Keratinocyte (primary cell): Measurements from ENCODE around the gene SAMHD1. TPM values are rescaled to one million over a fixed set of nuclear protein-coding genes. Genes with fewer than 3 reads are reported as not detected.

ENCODE experiments used
- DNase-seq: peaks from one replicate; pipeline ENCODE4 v3.0.0-alpha.2; 2011; ENCODE audit warnings: low read depth, missing footprints, low spot score
- FAIRE-seq: peaks from 2 replicates; lab custom pipeline; 2011; peaks lifted over from hg19 to GRCh38; lab: Jason Lieb, UNC
- H2AFZ ChIP-seq: 2 replicates; pipeline ENCODE4 v1.6.0; 2012; ENCODE audit warnings: low read length, control low read depth, inconsistent platforms; ENCODE audit not compliant: control insufficient read depth
- H3K27ac ChIP-seq: 2 replicates; pipeline ENCODE4 v1.5.1; 2011; ENCODE audit warnings: low read length; ENCODE audit not compliant: control insufficient read depth, insufficient read depth
- H3K27me3 ChIP-seq: 3 replicates; pipeline ENCODE4 v1.6.0; 2011; ENCODE audit warnings: low read length; ENCODE audit not compliant: control insufficient read depth, insufficient read depth; ENCODE audit errors: extremely low read depth
- H3K36me3 ChIP-seq, 2 experiments: 2 replicates in 1 of 2; 3 replicates in 1 of 2; pipeline ENCODE4 v1.5.1; 2011; ENCODE audit warnings: low read length in 2 of 2, mild to moderate bottlenecking in 1 of 2; ENCODE audit not compliant: control insufficient read depth in 2 of 2, insufficient read depth in 2 of 2; ENCODE audit errors: extremely low read depth in 1 of 2
- H3K4me1 ChIP-seq: 3 replicates; pipeline ENCODE4 v1.5.1; 2011; ENCODE audit warnings: low read length; ENCODE audit not compliant: control insufficient read depth, insufficient read depth; ENCODE audit errors: extremely low read depth
- H3K4me2 ChIP-seq: 3 replicates; pipeline ENCODE4 v1.6.0; 2011; ENCODE audit warnings: low read depth, low read length; ENCODE audit not compliant: control insufficient read depth, insufficient read depth; ENCODE audit errors: extremely low read depth
- H3K4me3 ChIP-seq, 3 experiments: fragments of 200-600 bp in 1 of 3; sonication (generic) in 1 of 3; 2 replicates in 2 of 3; 3 replicates in 1 of 3; pipeline ENCODE4 v1.5.1; 2011 to 2016; ENCODE audit warnings: low read length in 3 of 3, mild to moderate bottlenecking in 3 of 3, control low read depth in 2 of 3, inconsistent platforms in 1 of 3, low read depth in 1 of 3, mixed read lengths in 1 of 3, mixed run types in 1 of 3, moderate library complexity in 1 of 3; ENCODE audit not compliant: control insufficient read depth in 2 of 3, insufficient read depth in 2 of 3; ENCODE audit errors: extremely low read depth in 1 of 3
- H3K79me2 ChIP-seq: 2 replicates; pipeline ENCODE4 v1.6.0; 2012; ENCODE audit warnings: low read length; ENCODE audit not compliant: control insufficient read depth, insufficient read depth
- H3K9ac ChIP-seq: 3 replicates; pipeline ENCODE4 v1.6.0; 2011; ENCODE audit warnings: low read length; ENCODE audit not compliant: control insufficient read depth, insufficient read depth; ENCODE audit errors: extremely low read depth
- H3K9me1 ChIP-seq: 3 replicates; pipeline ENCODE4 v1.6.0; 2011; ENCODE audit warnings: low read length; ENCODE audit not compliant: control insufficient read depth, insufficient read depth; ENCODE audit errors: extremely low read depth
- H3K9me3 ChIP-seq: 2 replicates; pipeline ENCODE4 v1.5.1; 2012; ENCODE audit warnings: low read depth, low read length; ENCODE audit not compliant: control insufficient read depth
- H4K20me1 ChIP-seq: 3 replicates; pipeline ENCODE4 v1.6.0; 2011; ENCODE audit warnings: low read length; ENCODE audit not compliant: control insufficient read depth, insufficient read depth; ENCODE audit errors: extremely low read depth
- EZH2 ChIP-seq: IDR thresholded peaks from one replicate; pipeline ENCODE4 v1.6.1; 2012; ENCODE audit warnings: inconsistent platforms, mild to moderate bottlenecking, low read length, moderate library complexity
- dilution Hi-C: fragments of 300-500 bp; cut with MboI; formaldehyde crosslinking; loops from one replicate; pipeline ENCODE4 v1.7.0; 2020; ENCODE audit warnings: low sequenced_read_pairs; ENCODE audit not compliant: extremely low pct_ligation_motif_present
- polyA plus RNA-seq, 5 experiments: library from polyadenylated mRNA; depleted of rRNA in 3 of 5; stranded (reverse) in 3 of 5; stranded (forward) in 1 of 5; unstranded in 1 of 5; fragments of >200 nt; gene quantifications; 1 replicate in 1 of 5; 2 replicates in 3 of 5; 3 replicates in 1 of 5; pipeline versions ENCODE4 v1.2.1 to v1.2.3, GENCODE V29; 2011 to 2012; ENCODE audit warnings: missing spikeins in 2 of 5, low read depth in 1 of 5, low replicate concordance in 1 of 5
- TF ChIP-seq, protein P1 (sequence below), 3 experiments: IDR thresholded peaks in 1 of 3; conservative IDR thresholded peaks in 1 of 3; optimal IDR thresholded peaks in 1 of 3; 2 replicates in 2 of 3; 3 replicates in 1 of 3; pipeline versions ENCODE3 to v1.5.1; 2011; ENCODE audit warnings: low read length in 3 of 3, mild to moderate bottlenecking in 3 of 3, moderate library complexity in 2 of 3, control low read depth in 1 of 3, inconsistent platforms in 1 of 3; ENCODE audit not compliant: insufficient read depth in 2 of 3; ENCODE audit errors: extremely low read depth in 1 of 3

Gene SAMHD1
- polyA plus RNA-seq, 1 donor (not counting 4 experiments of a cell fraction or from before 2014, with no cell fraction given): 26.5 TPM

DNA sequence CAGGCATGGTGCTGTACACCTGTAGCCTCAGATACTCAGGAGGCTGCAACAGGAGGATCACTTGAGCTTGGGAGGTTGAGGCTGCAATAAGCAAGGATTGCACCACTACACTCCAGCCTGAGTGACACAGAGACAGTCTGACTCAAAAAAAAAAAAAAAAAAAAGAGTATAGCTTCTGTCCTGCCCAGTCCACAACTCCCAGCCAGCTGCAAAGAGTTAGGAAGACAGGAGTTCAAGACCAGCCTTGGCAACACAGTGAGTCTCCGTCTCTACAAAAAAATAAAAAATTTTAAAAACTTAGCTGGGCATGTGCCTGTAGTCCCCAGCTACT is 103.8 kb downstream of the SAMHD1 start:
- Histone ChIP-seq H3K4me2 (no peak overlapping the region), H3K9ac (no peak overlapping the region), H3K4me1 (peaks cover 26% of the 10 kb centered on the region), H3K27me3 (no peaks in the 10 kb centered on the region), H3K27ac (peak overlapping the region; percentile 10), H3K36me3 (peaks cover 0 to 4% of the 10 kb centered on the region in 2 experiments), H3K9me1 (no peaks in the 10 kb centered on the region), H3K4me3 (no peak overlapping the region), H4K20me1 (peaks cover 3% of the 10 kb centered on the region), H3K9me3 (no peaks in the 10 kb centered on the region), H3K79me2 (peaks cover 67% of the 10 kb centered on the region), H2AFZ (no peak overlapping the region)
- dilution Hi-C loops: no loop called here
- FAIRE-seq: no peak
- no peak for DNase-seq
- no peak for TF ChIP-seq EZH2
- TF ChIP-seq, protein P1, sequence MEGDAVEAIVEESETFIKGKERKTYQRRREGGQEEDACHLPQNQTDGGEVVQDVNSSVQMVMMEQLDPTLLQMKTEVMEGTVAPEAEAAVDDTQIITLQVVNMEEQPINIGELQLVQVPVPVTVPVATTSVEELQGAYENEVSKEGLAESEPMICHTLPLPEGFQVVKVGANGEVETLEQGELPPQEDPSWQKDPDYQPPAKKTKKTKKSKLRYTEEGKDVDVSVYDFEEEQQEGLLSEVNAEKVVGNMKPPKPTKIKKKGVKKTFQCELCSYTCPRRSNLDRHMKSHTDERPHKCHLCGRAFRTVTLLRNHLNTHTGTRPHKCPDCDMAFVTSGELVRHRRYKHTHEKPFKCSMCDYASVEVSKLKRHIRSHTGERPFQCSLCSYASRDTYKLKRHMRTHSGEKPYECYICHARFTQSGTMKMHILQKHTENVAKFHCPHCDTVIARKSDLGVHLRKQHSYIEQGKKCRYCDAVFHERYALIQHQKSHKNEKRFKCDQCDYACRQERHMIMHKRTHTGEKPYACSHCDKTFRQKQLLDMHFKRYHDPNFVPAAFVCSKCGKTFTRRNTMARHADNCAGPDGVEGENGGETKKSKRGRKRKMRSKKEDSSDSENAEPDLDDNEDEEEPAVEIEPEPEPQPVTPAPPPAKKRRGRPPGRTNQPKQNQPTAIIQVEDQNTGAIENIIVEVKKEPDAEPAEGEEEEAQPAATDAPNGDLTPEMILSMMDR (optimal IDR thresholded peaks at IDR 0.05 in 1 of 3, IDR thresholded peaks at IDR 0.05 in 1 of 3, conservative IDR thresholded peaks at IDR 0.05 in 1 of 3; ENCODE audit: extremely low read depth in 1 of 3, insufficient read depth in 2 of 3, low read length in 3 of 3): no peak

DNA sequence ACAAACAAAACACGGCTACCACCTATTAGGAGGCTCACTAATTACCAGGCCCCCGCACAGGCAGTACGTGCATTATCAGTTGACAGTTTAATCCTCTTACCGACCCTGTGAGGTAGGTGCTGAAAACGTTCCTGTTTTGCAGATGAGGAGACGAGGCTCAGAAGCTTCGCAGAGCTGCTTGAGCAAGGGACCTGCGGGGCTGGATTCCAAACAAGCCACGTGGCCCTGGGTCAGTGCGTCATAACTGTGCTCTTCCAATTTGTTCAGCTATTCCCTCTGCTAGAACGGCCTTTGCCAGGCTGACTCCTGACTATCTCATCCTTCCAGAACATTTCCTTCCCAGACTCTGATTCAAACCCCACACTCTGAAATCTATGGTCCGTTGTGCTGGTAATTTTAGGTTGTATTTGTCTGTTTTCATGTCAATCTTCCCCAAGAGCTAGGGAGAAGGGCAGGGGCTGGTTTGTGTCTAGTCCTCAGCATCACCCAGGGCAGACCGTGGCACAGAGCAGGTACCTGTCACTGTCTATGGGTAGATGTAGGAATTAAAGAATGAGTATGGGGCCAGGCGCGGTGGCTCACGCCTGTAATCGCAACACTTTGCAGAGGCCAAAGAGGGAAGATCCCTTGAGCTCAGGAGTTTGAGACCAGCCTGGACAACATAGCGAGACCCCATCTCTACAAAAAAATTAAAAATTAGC is 104.3 kb downstream of the SAMHD1 start:
- peaks cover 3% of the 10 kb centered on the region for H4K20me1 ChIP-seq
- DNase-seq: no peak
- peaks cover 62% of the 10 kb centered on the region for H3K79me2 ChIP-seq
- no peak overlapping the region for H3K4me2 ChIP-seq
- no peak overlapping the region for H2AFZ ChIP-seq
- H3K36me3 ChIP-seq: peaks cover 0 to 2% of the 10 kb centered on the region in 2 experiments
- TF ChIP-seq, protein P1 (optimal IDR thresholded peaks at IDR 0.05 in 1 of 3, IDR thresholded peaks at IDR 0.05 in 1 of 3, conservative IDR thresholded peaks at IDR 0.05 in 1 of 3; ENCODE audit: extremely low read depth in 1 of 3, insufficient read depth in 2 of 3, low read length in 3 of 3): no peak
- no peak for TF ChIP-seq EZH2
- dilution Hi-C loops: no loop called here
- no peaks in the 10 kb centered on the region for H3K9me1 ChIP-seq
- no peaks in the 10 kb centered on the region for H3K9me3 ChIP-seq
- peaks cover 30% of the 10 kb centered on the region for H3K4me1 ChIP-seq
- H3K27me3 ChIP-seq: no peaks in the 10 kb centered on the region
- no peak overlapping the region for H3K9ac ChIP-seq
- no peak for FAIRE-seq
- peak overlapping the region; percentile 9 for H3K27ac ChIP-seq
- H3K4me3 ChIP-seq: no peak overlapping the region
